GM23338 (cell line): ENCODE results near the gene APOBEC2. TPM values are rescaled to one million over a fixed set of nuclear protein-coding genes. Genes with fewer than 3 reads are reported as not detected.

Experiments
- ATAC-seq: fragments of 200-7000 bp; cut with Tn5 transposase; 3 replicates; pipeline ENCODE4 v1.9.1; 2020
- DNase-seq: peaks from one replicate; pipeline ENCODE4 v3.0.0-alpha.2; 2015; ENCODE audit warnings: low spot score
- H2AFZ ChIP-seq: fragments of 200-600 bp; sonication (generic); 2 replicates; pipeline ENCODE4 v1.8.0; 2016; ENCODE audit warnings: antibody characterized with exemption, mild to moderate bottlenecking, moderate library complexity
- H3F3A ChIP-seq: fragments of 200-600 bp; sonication (generic); replicated peaks from 2 replicates; pipeline ENCODE4 v1.8.0; 2017; ENCODE audit warnings: antibody characterized with exemption, mixed run types, low read depth
- H3K27ac ChIP-seq: fragments of 200-600 bp; sonication (generic); 2 replicates; pipeline ENCODE4 v1.6.1; 2016; ENCODE audit warnings: low read depth
- H3K27me3 ChIP-seq: fragments of 200-600 bp; sonication (generic); 2 replicates; pipeline ENCODE4 v1.8.0; 2016; ENCODE audit warnings: mild to moderate bottlenecking, mixed run types, moderate library complexity; ENCODE audit not compliant: insufficient read depth
- H3K36me3 ChIP-seq: fragments of 200-600 bp; sonication (generic); 2 replicates; pipeline ENCODE4 v1.8.0; 2016; ENCODE audit warnings: mild to moderate bottlenecking; ENCODE audit not compliant: insufficient read depth
- H3K4me1 ChIP-seq: fragments of 200-600 bp; sonication (generic); 2 replicates; pipeline ENCODE4 v1.8.0; 2016; ENCODE audit warnings: mild to moderate bottlenecking, moderate library complexity; ENCODE audit not compliant: insufficient read depth
- H3K4me2 ChIP-seq: fragments of 200-600 bp; sonication (generic); 2 replicates; pipeline ENCODE4 v1.7.1; 2017; ENCODE audit warnings: mixed run types
- H3K4me3 ChIP-seq: fragments of 200-600 bp; sonication (generic); 2 replicates; pipeline ENCODE4 v1.6.1; 2016; ENCODE audit warnings: mixed run types
- H3K79me2 ChIP-seq: fragments of 200-600 bp; sonication (generic); replicated peaks from 2 replicates; pipeline ENCODE4 v1.8.0; 2017; ENCODE audit warnings: mild to moderate bottlenecking; ENCODE audit not compliant: insufficient read depth
- H3K9me2 ChIP-seq: fragments of 200-600 bp; sonication (generic); 2 replicates; pipeline ENCODE4 v1.8.0; 2017; ENCODE audit not compliant: insufficient read depth
- H4K20me1 ChIP-seq: fragments of 200-600 bp; sonication (generic); replicated peaks from 2 replicates; pipeline ENCODE4 v1.8.0; 2017; ENCODE audit warnings: mild to moderate bottlenecking; ENCODE audit not compliant: insufficient read depth
- H3K27ac Mint-ChIP-seq: 2 replicates; pipeline ENCODE4 v1.8.0; 2020; ENCODE audit warnings: inconsistent platforms, mild to moderate bottlenecking, moderate library complexity, mixed read lengths
- H3K27me3 Mint-ChIP-seq: 3 replicates; pipeline ENCODE4 v1.8.0; 2022; ENCODE audit warnings: low read depth, mild to moderate bottlenecking, moderate library complexity, mixed read lengths, inconsistent platforms; ENCODE audit not compliant: insufficient read depth, poor library complexity
- H3K36me3 Mint-ChIP-seq: 3 replicates; pipeline ENCODE4 v1.8.0; 2021; ENCODE audit warnings: low read depth, mild to moderate bottlenecking, inconsistent platforms, moderate library complexity, mixed read lengths
- H3K4me1 Mint-ChIP-seq: 3 replicates; pipeline ENCODE4 v1.8.0; 2020; ENCODE audit warnings: mild to moderate bottlenecking, inconsistent platforms, mixed read lengths
- H3K4me3 Mint-ChIP-seq: 3 replicates; pipeline ENCODE4 v1.8.0; 2021; ENCODE audit warnings: moderate library complexity, mild to moderate bottlenecking, inconsistent platforms, mixed read lengths
- H3K9me3 Mint-ChIP-seq: 3 replicates; pipeline ENCODE4 v1.8.0; 2020; ENCODE audit warnings: moderate library complexity, mild to moderate bottlenecking, inconsistent platforms, mixed read lengths
- CTCF ChIP-seq, 2 experiments: fragments of 200-600 bp in 1 of 2; sonication (generic) in 1 of 2; conservative IDR thresholded peaks; 2 replicates each; pipeline versions ENCODE4 v1.5.1 to v1.6.1; 2016 to 2017; ENCODE audit warnings: antibody characterized with exemption in 2 of 2, low read depth in 2 of 2, mild to moderate bottlenecking in 2 of 2, moderate library complexity in 1 of 2
- ZNF462 ChIP-seq: fragments of 250-450 bp; sonication (Bioruptor Pico); IDR thresholded peaks from 2 replicates; pipeline ENCODE4 v1.5.0; 2020; ENCODE audit warnings: mild to moderate bottlenecking, moderate library complexity
- polyA plus RNA-seq: library from polyadenylated mRNA; unstranded; fragments of >200 nt; fragmentation: Nextera tagmentation; extraction: Ambion mirVana; gene quantifications from 2 replicates; pipeline ENCODE4 v1.2.1, GENCODE V29; 2016
- total RNA-seq: library from RNA; depleted of rRNA; stranded (reverse); fragments of >200 nt; shearing (Covaris generic); gene quantifications from 2 replicates; pipeline ENCODE4 v1.2.3, GENCODE V29; 2014

The APOBEC2 gene
- total and polyA plus RNA-seq, 2 experiments from 2014 or later = 2.4 TPM; not detected in 1

- no peaks in the 10 kb centered on the region for H3F3A ChIP-seq
- Mint-ChIP-seq H3K27ac (no peak overlapping the region), H3K4me3 (peak overlapping the region; percentile 71), H3K9me3 (no peaks in the 10 kb centered on the region), H3K27me3 (peaks cover 13% of the 10 kb centered on the region), H3K4me1 (peaks cover 15% of the 10 kb centered on the region), H3K36me3 (no peaks in the 10 kb centered on the region; the same call in 2 of the 3 replicates)
- peak overlapping the region; percentile 88; the same call in 1 of the 2 replicates for H2AFZ ChIP-seq
- ATAC-seq (no peak), DNase-seq (no peak)
- H3K4me2 ChIP-seq = peak overlapping the region; percentile 83
- H3K4me1 ChIP-seq = peaks cover 19% of the 10 kb centered on the region
- H3K79me2 ChIP-seq = no peaks in the 10 kb centered on the region
- no peaks in the 10 kb centered on the region; the same call in 1 of the 2 replicates for H3K27me3 ChIP-seq
- H3K9me2 ChIP-seq = no peaks in the 10 kb centered on the region
- H3K4me3 ChIP-seq = peak overlapping the region; percentile 58
- H3K36me3 ChIP-seq = no peaks in the 10 kb centered on the region
- H3K27ac ChIP-seq = peak overlapping the region; percentile 47; the same call in 1 of the 2 replicates
- H4K20me1 ChIP-seq = no peaks in the 10 kb centered on the region
- TF ChIP-seq ZNF462 (CRISPR knock-in tag) (no peak), CTCF (conservative IDR thresholded peaks at IDR 0.05; ENCODE audit: low read depth in 2 of 2) (no peak)
Observed at GRCh38 chr6:41027241-41027640, 25.8 kb upstream of the APOBEC2 start.
